ENCODE results near the gene FBXL16. TPM values are rescaled to one million over a fixed set of nuclear protein-coding genes. Genes with fewer than 3 reads are reported as not detected.
"Not testable (repeated sequence)": the region's sequence is repeated elsewhere in the genome, so short reads cannot be mapped to it uniquely, and the experiment has no call there.

Gene FBXL16
- polyA plus RNA-seq, 1 experiment, result 0.67 TPM

- no peak for TF ChIP-seq CTCF (IDR thresholded peaks at IDR 0.05; ENCODE audit: insufficient read depth, low read depth, low read length)
- DNase-seq (ENCODE audit: low read depth), result no peak
- ChIA-PET CTCF (interaction anchor here (0.7 to 5.5 kb wide), 8 partner anchors 8 to 340 kb away, joined by 3 to 120 read pairs (median 4); partner anchors contain the start of genes CCDC78, CHTF18, CIAO3 and RPUSD1), POLR2A (interaction anchor here (0.6 kb wide), 1 partner anchor 13 kb away, joined by 3 read pairs; no protein-coding TSS in a partner anchor)
- Histone ChIP-seq H3K4me3 (ENCODE audit: low read depth, low read length) (peak overlapping the region; percentile 64), H3K36me3 (ENCODE audit: control insufficient read depth, insufficient read depth, low read length) (no peaks in the 10 kb centered on the region; the same call in 1 of the 2 replicates), H3K27me3 (ENCODE audit: control insufficient read depth, insufficient read depth, low read length) (no peaks in the 10 kb centered on the region)
These were observed 10.0 kb upstream of the FBXL16 start for GRCh38 chr16:715477-716199.

- ChIA-PET CTCF (interaction anchor here (0.7 to 5.5 kb wide), 5 partner anchors 8 to 97 kb away, joined by 3 to 120 read pairs (median 5); partner anchors contain the start of genes CCDC78, CHTF18 and RPUSD1), POLR2A (interaction anchor here (0.6 kb wide), 1 partner anchor 14 kb away, joined by 3 read pairs; no protein-coding TSS in a partner anchor)
- TF ChIP-seq CTCF (IDR thresholded peaks at IDR 0.05; ENCODE audit: insufficient read depth, low read depth, low read length), result no peak
These were observed 9.2 kb upstream of the FBXL16 start, which contains the start of gene METRN for GRCh38 chr16:714558-715476. METRN (plus strand) TSS chr16:715118; CDS start chr16:715290, 172 bp downstream.

GRCh38 chr16:714079-714478 is 8.5 kb upstream of the FBXL16 start:
- H3K27me3 ChIP-seq (ENCODE audit: control insufficient read depth, insufficient read depth, low read length), result no peaks in the 10 kb centered on the region; the same call in 1 of the 2 replicates
- ChIA-PET POLR2A (no interaction called here), CTCF (interaction anchor here (0.6 to 5.5 kb wide), 4 partner anchors 12 to 72 kb away, joined by 3 to 120 read pairs (median 3); partner anchors contain the start of genes CHTF18 and RPUSD1)
- no peak for TF ChIP-seq CTCF (IDR thresholded peaks at IDR 0.05; ENCODE audit: insufficient read depth, low read depth, low read length)
- DNase-seq (ENCODE audit: low read depth), result no peak
- H3K4me3 ChIP-seq (ENCODE audit: low read depth, low read length), result no peak overlapping the region
- H3K36me3 ChIP-seq (ENCODE audit: control insufficient read depth, insufficient read depth, low read length), result no peaks in the 10 kb centered on the region; the same call in 1 of the 2 replicates

More at GRCh38 chr16:714558-715476, 9.2 kb upstream of the FBXL16 start, which contains the start of gene METRN:
- Histone ChIP-seq H3K4me3 (ENCODE audit: low read depth, low read length) (peak within 1 kb of the TSS; percentile 64), H3K36me3 (ENCODE audit: control insufficient read depth, insufficient read depth, low read length) (no peaks in the 10 kb centered on the region; the same call in 1 of the 2 replicates), H3K27me3 (ENCODE audit: control insufficient read depth, insufficient read depth, low read length) (no peaks in the 10 kb centered on the region)
- DNase-seq (ENCODE audit: low read depth), result no peak

- ChIA-PET POLR2A (interaction anchor here (0.7 kb wide), 1 partner anchor 48 kb away, joined by 18 read pairs; the partner anchor contains the start of gene MSLN), CTCF (interaction anchor here (0.7 to 5.5 kb wide), 30 partner anchors 8 to 493 kb away, joined by 3 to 120 read pairs (median 4); partner anchors contain the start of genes ANTKMT, CCDC78, CHTF18 and HAGHL)
- not testable (repeated sequence) for H3K27me3 ChIP-seq (ENCODE audit: control insufficient read depth, insufficient read depth, low read length); H3K36me3 ChIP-seq (ENCODE audit: control insufficient read depth, insufficient read depth, low read length); H3K4me3 ChIP-seq (ENCODE audit: low read depth, low read length)
- peak; percentile 91 for DNase-seq (ENCODE audit: low read depth)
- TF ChIP-seq CTCF (IDR thresholded peaks at IDR 0.05; ENCODE audit: insufficient read depth, low read depth, low read length), result peak; percentile 57
These were observed 7.2 kb upstream of the FBXL16 start for GRCh38 chr16:712740-713250.
